Stimulated activated CD8-positive, alpha-beta memory T cell treated with anti-CD3 and anti-CD28 coated beads, Interleukin-12 subunit alpha, Interleukin-12 subunit beta, amount 100 ng/mL, for 24 hours (primary cell): Measurements from ENCODE around the gene PIK3C2B.
"Not testable (repeated sequence)": the region's sequence is repeated elsewhere in the genome, so short reads cannot be mapped to it uniquely, and the experiment has no call there.

ENCODE experiments used
- DNase-seq: peaks from one replicate; pipeline ENCODE4 v3.0.0-alpha.2; 2020; ENCODE audit errors: extremely low read depth

The PIK3C2B gene

GRCh38 chr1:204494281-204495077 lies at the start of gene PIK3C2B:
PIK3C2B (minus strand) TSS chr1:204494805; CDS start chr1:204469802, 25,003 bp downstream.
- DNase-seq, result no peak

- DNase-seq, result no peak
These were observed 49.7 kb upstream of the PIK3C2B start for GRCh38 chr1:204544321-204544720.

GRCh38 chr1:204541626-204542025 lies 47.0 kb upstream of the PIK3C2B start:
- DNase-seq, result no peak

DNA sequence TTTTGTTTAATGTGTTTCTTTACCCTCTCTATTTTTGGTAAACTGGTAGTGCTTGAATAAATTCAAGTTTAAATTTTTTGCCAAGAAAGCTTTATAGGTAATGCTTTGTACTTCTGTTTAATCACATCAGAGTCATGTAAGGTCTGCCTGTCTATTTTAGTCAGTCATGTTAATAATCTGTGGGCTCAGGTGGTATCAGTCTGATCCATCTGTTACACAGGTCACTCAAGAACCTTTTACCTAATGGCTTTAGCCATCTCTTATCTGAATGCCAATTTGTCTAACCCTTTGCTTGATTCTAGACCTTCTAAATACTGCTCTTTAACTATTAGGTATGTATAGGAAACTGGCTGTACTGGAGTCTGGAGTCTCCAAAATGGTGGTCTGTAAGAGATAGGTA lies 38.2 kb upstream of the PIK3C2B start:
- DNase-seq, result no peak

DNA sequence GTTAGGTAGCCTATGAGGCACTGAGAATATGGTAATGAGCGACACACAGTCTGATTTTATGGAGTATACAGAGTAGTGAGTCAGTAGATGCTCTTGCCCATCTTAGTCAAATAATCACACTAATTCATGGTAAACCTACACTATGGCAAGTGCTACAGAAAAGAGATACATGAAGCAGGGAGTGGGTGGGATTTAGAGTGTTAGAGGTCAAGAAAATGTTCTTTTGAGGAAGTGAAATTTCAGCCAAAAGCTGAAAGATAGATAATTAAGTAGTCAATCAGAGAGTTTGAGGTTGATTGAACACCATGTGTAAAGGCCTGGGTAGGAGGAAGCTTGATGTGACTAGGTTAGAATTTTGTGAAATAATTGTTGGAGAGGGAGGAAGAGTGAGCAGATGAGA lies 36.3 kb upstream of the PIK3C2B start:
- DNase-seq, result no peak

- DNase-seq, result no peak
These were observed 34.8 kb upstream of the PIK3C2B start for GRCh38 chr1:204529371-204529895.

GRCh38 chr1:204528677-204529076 lies 34.1 kb upstream of the PIK3C2B start:
- no peak for DNase-seq

DNA sequence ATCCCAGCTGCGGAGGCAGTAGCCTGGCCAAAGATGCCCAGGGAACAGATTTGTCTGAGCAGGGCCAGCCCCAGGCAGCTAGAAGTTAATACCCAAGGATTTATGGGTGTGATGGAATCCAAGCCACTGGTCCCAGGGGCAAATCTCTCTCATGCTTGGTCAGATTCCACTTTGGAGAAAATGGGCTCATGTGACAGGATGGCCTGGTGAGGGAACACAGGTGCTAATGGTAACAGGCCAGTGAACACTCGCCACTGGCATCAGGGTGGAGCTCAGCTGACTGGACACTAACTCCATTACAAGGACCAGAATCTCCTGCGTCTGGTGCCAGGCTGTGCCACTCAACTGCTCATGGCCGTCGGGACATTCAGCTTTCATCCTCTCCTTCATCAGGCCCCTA lies 33.6 kb upstream of the PIK3C2B start:
- no peak for DNase-seq

GRCh38 chr1:204524986-204525385 lies 30.4 kb upstream of the PIK3C2B start:
- DNase-seq, result no peak

DNA sequence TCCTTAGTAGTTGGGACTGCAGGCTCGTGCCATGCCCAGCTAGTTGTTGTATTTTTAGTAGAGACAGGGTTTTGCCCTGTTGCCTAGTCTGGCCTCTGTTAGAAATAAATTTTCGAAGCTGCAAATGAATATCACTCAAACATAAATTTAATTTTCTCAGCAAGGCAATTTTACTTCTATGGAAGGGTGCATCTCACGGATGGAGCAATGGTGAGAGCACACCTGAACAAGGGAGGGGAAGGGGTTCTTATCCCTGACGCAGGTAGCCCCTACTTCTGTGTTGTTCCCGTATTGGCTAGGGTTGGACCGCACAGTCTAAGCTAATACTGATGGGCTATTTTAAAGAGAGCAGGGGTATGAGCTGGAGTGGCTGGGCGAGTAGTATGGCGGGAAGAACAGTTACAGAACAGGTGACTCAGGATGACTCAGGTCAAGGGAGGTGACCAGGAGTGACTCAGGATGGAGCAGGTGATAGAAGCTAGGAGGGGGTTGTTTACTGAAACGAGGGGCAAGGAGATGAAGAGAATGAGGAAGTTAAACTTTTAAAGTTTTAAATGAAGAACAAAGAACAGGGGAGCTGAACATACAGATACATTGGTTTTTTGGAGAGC lies 29.1 kb upstream of the PIK3C2B start:
- no peak for DNase-seq

GRCh38 chr1:204521941-204522521 lies 27.4 kb upstream of the PIK3C2B start:
- DNase-seq, result not testable (repeated sequence)

- DNase-seq, result no peak
These were observed 26.5 kb upstream of the PIK3C2B start for GRCh38 chr1:204520834-204521709.

DNA sequence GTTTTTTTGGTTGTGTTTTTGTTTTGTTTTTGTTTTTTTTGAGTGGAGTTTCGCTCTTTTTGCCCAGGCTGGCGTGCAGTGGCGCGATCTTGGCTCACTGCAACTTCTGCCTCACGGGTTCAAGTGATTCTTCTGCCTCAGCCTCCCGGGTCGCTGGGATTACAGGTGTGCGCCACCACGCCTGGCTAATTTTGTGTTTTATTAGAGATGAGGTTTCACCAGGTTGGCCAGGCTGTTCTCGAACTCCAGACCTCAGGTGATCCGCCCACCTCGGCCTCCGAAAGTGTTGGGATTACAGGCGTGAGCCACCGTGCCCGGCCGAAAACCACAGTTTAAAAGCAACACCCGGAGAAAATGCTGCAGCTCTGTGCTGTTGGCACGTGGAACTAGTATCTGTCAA lies 22.8 kb upstream of the PIK3C2B start:
- DNase-seq, result not testable (repeated sequence)

DNA sequence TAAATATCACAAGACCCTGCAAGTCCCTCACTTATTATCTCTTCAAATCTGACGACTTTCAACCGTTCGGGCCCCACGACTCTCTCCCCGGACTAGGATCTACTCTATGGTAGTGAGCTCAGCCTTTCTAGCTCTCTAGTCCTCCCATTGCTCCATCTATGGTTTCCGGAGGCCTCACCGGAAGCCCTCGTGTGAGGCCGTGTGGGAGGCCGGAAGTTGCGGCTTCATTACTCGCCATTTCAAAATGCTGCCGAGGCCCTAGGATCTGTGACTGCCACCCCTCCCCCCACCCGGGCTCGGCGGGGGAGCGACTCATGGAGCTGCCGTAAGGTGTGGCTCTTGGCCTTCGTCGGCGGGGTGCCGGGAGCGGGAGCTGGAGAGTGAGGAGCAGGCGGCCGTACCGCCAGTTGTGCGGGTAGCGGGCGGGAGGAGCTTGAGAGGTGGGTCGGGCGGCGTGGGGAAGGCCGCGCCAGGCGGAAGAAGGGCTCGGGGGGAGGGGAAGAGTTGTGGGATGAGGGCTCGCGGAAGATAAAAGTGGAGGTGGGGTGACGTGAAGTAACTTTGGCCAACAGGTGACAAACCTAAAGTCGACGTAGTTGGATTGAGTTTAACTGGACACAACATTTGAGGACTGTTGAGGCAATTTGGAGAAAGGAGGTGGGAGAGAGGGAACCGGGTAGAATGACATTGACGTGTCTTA lies 21.7 kb upstream of the PIK3C2B start, which contains the start of gene MDM4:
MDM4 (plus strand) TSS at position 227 of the 700 bp plus-strand sequence. CDS start 9,113 bp downstream, outside the sequence.
- DNase-seq, result peak; percentile 86

GRCh38 chr1:204514828-204515227 lies 20.2 kb upstream of the PIK3C2B start:
- DNase-seq, result no peak

DNA sequence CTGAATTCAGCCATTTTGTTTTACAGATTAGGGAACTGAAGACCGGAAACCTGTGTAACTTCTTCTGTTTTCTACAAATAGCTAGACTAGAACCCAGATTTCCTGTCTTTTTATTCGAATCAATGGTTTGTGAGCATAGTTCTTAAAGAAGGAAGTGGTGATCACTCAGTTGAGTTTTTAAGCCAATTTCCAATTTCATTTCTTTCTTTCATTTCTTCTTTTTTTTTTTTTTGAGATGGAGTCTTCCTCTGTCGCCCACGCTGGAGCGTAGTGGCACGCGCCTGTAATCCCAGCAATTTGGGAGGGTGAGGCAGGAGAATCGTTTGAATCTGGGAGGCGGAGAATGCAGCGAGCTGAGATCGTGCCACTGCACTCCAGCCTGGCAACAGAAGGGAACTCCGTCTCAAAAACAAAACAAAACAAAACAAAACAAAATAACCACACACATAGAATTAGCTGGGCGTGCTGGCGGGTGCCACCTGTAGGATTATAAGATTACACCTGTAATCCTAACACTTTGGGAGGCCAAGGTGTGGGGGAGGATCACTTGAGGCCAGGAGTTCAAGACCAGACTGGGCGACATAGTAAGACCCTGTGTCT lies 18.6 kb upstream of the PIK3C2B start:
- no peak for DNase-seq

- no peak for DNase-seq
These were observed 16.8 kb upstream of the PIK3C2B start for GRCh38 chr1:204511366-204511765.

GRCh38 chr1:204509186-204509635 lies 14.6 kb upstream of the PIK3C2B start:
- DNase-seq, result no peak

DNA sequence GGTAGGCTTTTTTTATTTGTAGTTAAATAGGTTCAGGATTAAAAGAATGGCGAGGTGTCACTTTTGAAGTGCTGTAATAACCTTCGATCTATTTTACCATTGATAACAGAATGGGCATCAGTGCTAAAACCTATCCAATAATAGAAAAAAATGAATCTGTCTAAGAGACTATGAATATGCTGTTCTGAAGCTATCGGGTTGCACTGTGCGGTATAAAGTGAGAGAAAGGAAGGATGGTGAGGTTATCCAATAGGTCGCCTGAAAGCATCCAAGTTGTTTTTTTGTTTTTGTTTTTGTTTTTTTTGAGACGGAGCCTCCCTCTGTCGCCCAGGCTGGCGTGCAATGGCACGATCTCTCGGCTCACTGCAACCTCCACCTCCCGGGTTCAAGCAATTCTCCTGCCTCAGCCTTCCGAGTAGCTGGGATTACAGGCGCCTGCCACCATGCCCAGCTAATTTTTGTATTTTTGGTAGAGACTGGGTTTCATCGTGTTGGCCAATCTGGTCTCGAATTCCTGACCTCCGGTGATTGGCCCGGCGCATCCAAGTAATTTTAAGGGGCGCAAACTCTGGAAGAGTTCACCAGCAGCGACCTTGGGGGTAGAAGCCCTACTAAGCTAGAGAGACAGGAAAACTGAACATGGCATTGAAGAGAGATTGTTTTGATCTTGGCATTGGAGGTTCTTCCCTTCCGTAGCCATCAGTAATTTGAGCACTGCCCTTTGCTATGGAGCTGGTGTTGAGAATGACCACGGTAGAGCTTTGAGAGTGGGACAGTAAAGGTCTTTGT lies 12.9 kb upstream of the PIK3C2B start:
- no peak for DNase-seq

DNA sequence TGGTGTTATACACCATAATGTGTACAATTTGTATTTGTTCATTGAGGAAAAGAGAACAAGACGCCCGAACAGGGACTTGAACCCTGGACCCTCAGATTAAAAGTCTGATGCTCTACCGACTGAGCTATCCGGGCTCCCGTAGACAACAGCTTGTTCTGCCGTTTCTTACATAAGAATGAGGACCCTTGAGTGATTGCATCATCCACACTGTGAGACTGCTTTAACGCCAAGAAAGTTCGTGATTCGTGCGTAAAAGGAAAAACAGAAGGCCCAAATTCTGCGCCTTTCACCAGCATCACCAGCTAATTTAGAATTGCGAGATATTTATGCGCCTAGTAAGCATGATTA lies 12.3 kb upstream of the PIK3C2B start:
- DNase-seq, result no peak
